GM21529 (cell line): ENCODE data around the gene MRPL58.
"Not testable (repeated sequence)": the region's sequence is repeated elsewhere in the genome, so short reads cannot be mapped to it uniquely, and the experiment has no call there.

Experiments
- ATAC-seq: cut with Tn5 transposase; IDR thresholded peaks from one replicate; pipeline ENCODE4 v1.9.1; 2021; ENCODE audit not compliant: unreplicated experiment

The MRPL58 gene

GRCh38 chr17:75012346-75013091 lies at the start of gene MRPL58:
MRPL58 (plus strand) TSS chr17:75012670; CDS start chr17:75012687, 17 bp downstream.
- peak; percentile 82 for ATAC-seq

GRCh38 chr17:74963656-74964055 lies 48.8 kb upstream of the MRPL58 start:
- no peak for ATAC-seq

GRCh38 chr17:74964246-74964761 lies 48.2 kb upstream of the MRPL58 start:
- ATAC-seq, result no peak

- ATAC-seq, result no peak
Measured at GRCh38 chr17:74964988-74965622, 47.4 kb upstream of the MRPL58 start.

GRCh38 chr17:74968361-74968780 lies 44.1 kb upstream of the MRPL58 start:
- ATAC-seq, result no peak

GRCh38 chr17:74969501-74969900 lies 43.0 kb upstream of the MRPL58 start:
- not testable (repeated sequence) for ATAC-seq

GRCh38 chr17:74970395-74970794 lies 42.1 kb upstream of the MRPL58 start:
- no peak for ATAC-seq

- ATAC-seq, result no peak
Measured at GRCh38 chr17:74971069-74971841, 41.2 kb upstream of the MRPL58 start.

- no peak for ATAC-seq
Measured at GRCh38 chr17:74971842-74972106, 40.7 kb upstream of the MRPL58 start.

GRCh38 chr17:74972107-74972972 lies 40.1 kb upstream of the MRPL58 start, which contains the start of gene HID1:
HID1 (minus strand) TSS chr17:74972759; CDS start chr17:74972656, 103 bp downstream.
- ATAC-seq, result no peak

GRCh38 chr17:74972973-74973328 lies 39.5 kb upstream of the MRPL58 start:
- no peak for ATAC-seq

- no peak for ATAC-seq
Measured at GRCh38 chr17:74975943-74976342, 36.5 kb upstream of the MRPL58 start.

GRCh38 chr17:74977802-74978201 lies 34.7 kb upstream of the MRPL58 start:
- no peak for ATAC-seq

- ATAC-seq, result no peak
Measured at GRCh38 chr17:74978240-74978639, 34.2 kb upstream of the MRPL58 start.

GRCh38 chr17:74979408-74980146 lies 32.9 kb upstream of the MRPL58 start:
- no peak for ATAC-seq

- no peak for ATAC-seq
Measured at GRCh38 chr17:74981318-74981978, 31.0 kb upstream of the MRPL58 start.

- no peak for ATAC-seq
Measured at GRCh38 chr17:74981979-74982662, 30.3 kb upstream of the MRPL58 start.

- not testable (repeated sequence) for ATAC-seq
Measured at GRCh38 chr17:74982663-74983313, 29.7 kb upstream of the MRPL58 start.

GRCh38 chr17:74986206-74986576 lies 26.3 kb upstream of the MRPL58 start:
- ATAC-seq, result no peak
